Esophagus (tissue), 2 donors: Measurements from ENCODE around the gene PRKCD. TPM values are rescaled to one million over a fixed set of nuclear protein-coding genes. Genes with fewer than 3 reads are reported as not detected.

Experiments
- H3K27ac ChIP-seq, 2 donors: one replicate each; pipeline ENCODE4 v1.5.1; 2013; ENCODE audit warnings: low read depth in 2 of 2, mild to moderate bottlenecking in 2 of 2, inconsistent platforms in 1 of 2, low read length in 1 of 2, moderate library complexity in 1 of 2
- H3K27me3 ChIP-seq, 2 donors: one replicate each; pipeline ENCODE4 v1.6.1; 2013; ENCODE audit warnings: low read length in 2 of 2, control low read depth in 1 of 2, mild to moderate bottlenecking in 1 of 2; ENCODE audit not compliant: insufficient read depth in 2 of 2, control insufficient read depth in 1 of 2
- H3K36me3 ChIP-seq, 2 donors: one replicate each; pipeline ENCODE4 v1.6.1; 2013; ENCODE audit warnings: low read length in 1 of 2; ENCODE audit not compliant: control insufficient read depth in 2 of 2, insufficient read depth in 2 of 2
- H3K4me1 ChIP-seq, 2 donors: one replicate each; pipeline ENCODE4 v1.6.1; 2013; ENCODE audit warnings: low read length in 1 of 2; ENCODE audit not compliant: control insufficient read depth in 2 of 2, insufficient read depth in 2 of 2
- H3K4me3 ChIP-seq, 2 donors: one replicate each; pipeline ENCODE4 v1.5.1; 2013; ENCODE audit warnings: low read length in 2 of 2, mild to moderate bottlenecking in 2 of 2, low read depth in 1 of 2, moderate library complexity in 1 of 2
- H3K9me3 ChIP-seq, 2 donors: one replicate each; pipeline ENCODE4 v1.6.1; 2013; ENCODE audit warnings: mild to moderate bottlenecking in 2 of 2, low read depth in 1 of 2, low read length in 1 of 2, moderate library complexity in 1 of 2; ENCODE audit not compliant: control insufficient read depth in 2 of 2, insufficient read depth in 1 of 2
- WGBS, 2 donors: extraction: QIAGEN DNeasy Blood & Tissue Kit; methylation state at CpG; one replicate each; pipeline ENCODE4 v1.1.7; 2013; 5-methylcytosine and 5-hydroxymethylcytosine counted together
- polyA plus RNA-seq, 2 donors: library from polyadenylated mRNA; stranded (reverse); fragments of 200-250 nt; gene quantifications; one replicate each; pipeline ENCODE4 v1.2.3, GENCODE V29; 2013
- donor health status: healthy with polysubstance abuse.
- donor health status: Bipolar disorder and iron deficiency.

PRKCD gene
- polyA plus RNA-seq, 2 donors = 19.8 to 22.2 TPM

- H3K27ac ChIP-seq = no peak overlapping the region
- 81 to 83% methylated on average over 15 of the region's 15 CpGs for WGBS, 2 donors
- peaks cover 31 to 71% of the 10 kb centered on the region in 2 donors for H3K36me3 ChIP-seq
- no peak overlapping the region for H3K4me3 ChIP-seq
- no peaks in the 10 kb centered on the region for H3K27me3 ChIP-seq
- no peaks in the 10 kb centered on the region for H3K9me3 ChIP-seq
- peaks cover 7 to 24% of the 10 kb centered on the region in 2 donors for H3K4me1 ChIP-seq
Observed at GRCh38 chr3:53234130-53234840, 73.3 kb downstream of the PRKCD start.

DNA sequence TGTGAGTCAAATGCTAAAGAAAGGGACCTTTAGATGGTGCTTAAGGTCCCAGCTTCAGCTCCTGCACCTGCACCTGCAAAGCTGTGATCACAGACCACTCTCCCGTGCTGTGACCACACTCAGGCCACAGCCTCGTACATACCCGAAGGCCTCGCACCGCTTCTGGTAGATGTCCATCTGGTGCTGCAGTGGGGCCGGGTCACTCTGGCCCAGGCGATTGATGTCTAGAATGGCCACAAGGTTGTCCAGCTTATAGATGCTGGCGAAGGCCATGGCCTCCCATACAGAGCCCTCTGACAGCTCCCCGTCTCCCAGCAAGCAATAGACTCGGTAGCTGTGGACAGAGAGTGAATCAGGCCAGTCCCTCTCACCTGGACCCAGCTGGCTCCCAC is 73.8 kb downstream of the PRKCD start:
- Histone ChIP-seq H3K4me1 (peaks cover 7 to 24% of the 10 kb centered on the region in 2 donors), H3K27me3 (no peaks in the 10 kb centered on the region), H3K9me3 (no peaks in the 10 kb centered on the region), H3K27ac (no peak overlapping the region), H3K4me3 (no peak overlapping the region), H3K36me3 (peaks cover 26 to 72% of the 10 kb centered on the region in 2 donors)
- WGBS, 2 donors = 91 to 97% methylated on average over 10 of the region's 10 CpGs

DNA sequence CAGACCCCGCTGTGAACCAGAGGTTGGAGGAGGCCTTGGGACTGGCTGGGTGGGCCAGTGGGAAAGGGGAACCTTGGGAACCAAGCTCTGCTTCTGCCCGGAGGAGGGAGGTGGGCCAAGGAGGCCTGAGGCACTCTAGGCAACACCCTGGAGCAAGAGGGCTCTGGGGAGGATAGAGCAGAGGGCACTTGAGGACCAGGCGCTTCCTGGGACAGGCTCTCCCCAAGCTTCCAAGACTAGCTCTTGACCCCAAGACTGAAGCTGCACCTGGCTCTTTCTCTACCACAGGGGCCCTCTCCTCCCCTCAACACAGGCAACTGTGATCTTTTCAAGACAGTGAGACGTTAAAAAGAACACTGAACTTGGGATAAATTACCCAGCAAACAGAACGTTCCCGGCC is 74.5 kb downstream of the PRKCD start:
- Histone ChIP-seq H3K27ac (no peak overlapping the region), H3K4me3 (no peak overlapping the region), H3K36me3 (peaks cover 22 to 70% of the 10 kb centered on the region in 2 donors), H3K9me3 (no peaks in the 10 kb centered on the region), H3K4me1 (peaks cover 7 to 24% of the 10 kb centered on the region in 2 donors), H3K27me3 (no peaks in the 10 kb centered on the region)
- 73 to 81% methylated on average over 6 of the region's 6 CpGs for WGBS, 2 donors

DNA sequence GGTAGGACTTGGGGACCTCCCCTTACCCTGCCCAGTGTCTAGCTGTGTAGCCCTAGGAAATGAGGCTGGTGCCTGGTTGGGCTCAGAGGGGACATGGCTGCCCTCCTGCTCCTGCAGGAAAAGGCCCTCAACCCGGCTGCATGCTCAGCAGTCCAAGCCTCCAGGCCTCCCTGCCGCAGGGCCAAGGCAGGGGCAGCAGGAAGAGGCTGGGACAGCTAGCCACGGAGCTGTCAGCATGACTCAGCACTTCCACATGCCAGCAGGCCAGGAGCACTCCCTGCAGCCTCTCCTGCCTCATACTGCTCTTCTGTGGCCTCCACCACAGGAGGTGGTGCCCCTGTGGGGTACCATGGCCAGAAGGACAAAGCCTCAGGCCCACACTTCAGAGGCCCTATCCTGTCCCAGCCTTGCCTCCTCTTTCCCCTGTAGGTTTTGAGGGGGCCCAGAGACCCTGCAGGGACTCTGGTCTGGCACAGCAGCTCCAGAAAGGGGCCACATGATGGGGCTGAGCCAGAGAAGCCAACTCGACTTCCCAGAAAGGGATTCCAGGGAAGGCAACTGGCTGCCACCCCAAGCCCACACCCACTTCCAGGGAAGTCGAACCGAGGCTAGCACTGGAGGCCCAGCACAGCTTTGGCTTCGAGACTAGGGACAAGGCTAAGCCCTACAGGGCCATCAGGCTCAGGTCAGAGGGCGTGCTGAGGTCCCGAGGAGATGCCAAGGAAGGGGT is 75.3 kb downstream of the PRKCD start:
- no peaks in the 10 kb centered on the region for H3K9me3 ChIP-seq

GRCh38 chr3:53238051-53238850 is 77.2 kb downstream of the PRKCD start:
- H3K36me3 ChIP-seq = peaks cover 22 to 68% of the 10 kb centered on the region in 2 donors
- WGBS, 2 donors = 74 to 83% methylated on average over 6 of the region's 6 CpGs

More for the DNA sequence above, 75.3 kb downstream of the PRKCD start:
- Histone ChIP-seq H3K4me3 (no peak overlapping the region), H3K27ac (peak overlapping the region; percentile 26 to 37), H3K36me3 (peaks cover 22 to 71% of the 10 kb centered on the region in 2 donors), H3K4me1 (peaks cover 7 to 24% of the 10 kb centered on the region in 2 donors), H3K27me3 (no peaks in the 10 kb centered on the region)
- 40 to 51% methylated on average over 9 of the region's 9 CpGs for WGBS, 2 donors

GRCh38 chr3:53238886-53239285 is 77.9 kb downstream of the PRKCD start:
- Histone ChIP-seq H3K4me1 (peaks cover 14 to 45% of the 10 kb centered on the region in 2 donors), H3K4me3 (no peak overlapping the region), H3K36me3 (peaks cover 19 to 66% of the 10 kb centered on the region in 2 donors), H3K27me3 (no peaks in the 10 kb centered on the region), H3K27ac (peak overlapping the region; percentile 30 to 58), H3K9me3 (no peaks in the 10 kb centered on the region)
- 76 to 77% methylated on average over 4 of the region's 4 CpGs for WGBS, 2 donors

More at GRCh38 chr3:53238051-53238850, 77.2 kb downstream of the PRKCD start:
- Histone ChIP-seq H3K4me3 (no peak overlapping the region), H3K27me3 (no peaks in the 10 kb centered on the region), H3K9me3 (no peaks in the 10 kb centered on the region), H3K4me1 (peaks cover 14 to 38% of the 10 kb centered on the region in 2 donors), H3K27ac (peak overlapping the region; percentile 30 to 75)

DNA sequence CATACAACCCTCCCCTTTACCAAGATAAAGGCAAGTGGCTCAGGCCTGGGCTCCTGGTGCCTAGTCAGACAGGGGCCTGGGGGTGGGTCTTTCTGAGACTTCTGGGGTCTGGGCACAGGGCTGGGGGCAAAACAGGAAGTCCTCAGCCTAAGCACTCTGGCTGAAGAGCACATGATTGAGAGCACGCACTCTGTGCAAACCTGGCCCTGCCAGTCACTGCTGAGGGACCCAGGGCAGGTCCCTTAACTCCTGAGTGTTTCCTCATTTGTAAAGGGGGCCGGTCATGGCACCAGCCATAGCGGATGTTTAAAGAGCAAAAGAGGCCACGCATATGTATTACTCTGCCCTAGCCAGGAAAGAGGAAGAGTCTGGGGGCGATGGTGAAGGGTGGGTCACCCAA is 78.8 kb downstream of the PRKCD start:
- H3K9me3 ChIP-seq = no peaks in the 10 kb centered on the region
- H3K36me3 ChIP-seq = peaks cover 11 to 57% of the 10 kb centered on the region in 2 donors
- no peaks in the 10 kb centered on the region for H3K27me3 ChIP-seq
- H3K4me3 ChIP-seq = no peak overlapping the region
- H3K27ac ChIP-seq = no peak overlapping the region
- 90 to 92% methylated on average over 5 of the region's 5 CpGs for WGBS, 2 donors
- H3K4me1 ChIP-seq = peaks cover 14 to 48% of the 10 kb centered on the region in 2 donors

DNA sequence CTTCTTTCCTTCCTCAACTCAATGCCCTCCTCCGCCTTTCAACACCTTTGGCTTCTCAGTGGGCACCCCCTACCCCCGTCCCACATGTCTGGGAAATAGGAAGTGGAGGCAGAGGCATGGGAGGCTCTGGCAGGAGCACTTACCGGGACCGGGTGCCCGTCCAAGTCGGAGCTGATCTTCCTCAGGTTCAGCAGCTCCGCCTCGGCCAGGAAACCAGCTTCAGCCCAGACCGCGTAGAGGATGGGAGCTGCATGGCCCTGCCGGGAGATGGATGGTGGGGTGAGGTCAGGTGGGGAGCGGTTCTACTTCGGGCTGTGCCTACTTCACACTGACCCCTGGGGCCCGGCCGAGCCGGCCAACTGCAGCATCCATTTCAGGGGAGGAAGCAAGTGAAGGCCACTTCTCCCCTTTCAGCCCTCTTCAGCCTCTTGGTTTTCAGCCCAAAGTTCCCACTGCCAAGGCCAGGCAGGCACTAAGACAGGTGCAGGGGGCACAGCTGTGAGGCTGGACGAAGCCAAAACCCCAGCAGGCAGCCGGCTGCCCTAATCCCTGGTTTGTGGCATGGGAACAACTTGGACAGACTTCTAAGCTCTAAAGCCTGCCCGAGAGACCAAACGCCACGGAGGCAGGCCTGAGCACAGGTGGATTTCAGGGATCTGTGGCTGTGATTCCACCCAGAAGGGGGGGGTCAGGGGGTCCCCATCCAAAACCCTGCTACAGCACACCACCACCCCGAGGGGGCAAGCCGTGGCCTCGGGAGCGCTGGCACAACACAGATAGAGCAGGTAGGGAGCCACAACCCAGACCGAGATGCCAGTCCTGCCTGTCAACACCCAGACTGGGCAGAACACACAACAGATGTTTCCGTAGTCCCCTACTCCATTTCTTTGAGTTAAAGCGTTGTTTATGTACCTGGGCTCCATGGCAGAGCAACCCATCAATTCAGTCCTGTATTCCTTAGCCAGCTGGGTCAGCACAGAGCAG is 80.3 kb downstream of the PRKCD start:
- no peak overlapping the region for H3K27ac ChIP-seq
- no peaks in the 10 kb centered on the region for H3K27me3 ChIP-seq
- no peak overlapping the region for H3K4me3 ChIP-seq
- WGBS, 2 donors = 76 to 81% methylated on average over 28 of the region's 28 CpGs
- H3K4me1 ChIP-seq = peaks cover 12 to 41% of the 10 kb centered on the region in 2 donors
- peaks cover 10 to 44% of the 10 kb centered on the region in 2 donors for H3K36me3 ChIP-seq
- H3K9me3 ChIP-seq = no peaks in the 10 kb centered on the region
